ENCODE results near the gene SETD4. TPM values are rescaled to one million over a fixed set of nuclear protein-coding genes. Genes with fewer than 3 reads are reported as not detected.
A peak's percentile ranks its signal among the peaks of the same experiment; 100 is the strongest.

The SETD4 gene
- total RNA-seq, 3 donors from 2014 or later (not counting 1 experiment from before 2014, with no cell fraction given): 19.1 to 29.3 (median 22.5) TPM

DNA sequence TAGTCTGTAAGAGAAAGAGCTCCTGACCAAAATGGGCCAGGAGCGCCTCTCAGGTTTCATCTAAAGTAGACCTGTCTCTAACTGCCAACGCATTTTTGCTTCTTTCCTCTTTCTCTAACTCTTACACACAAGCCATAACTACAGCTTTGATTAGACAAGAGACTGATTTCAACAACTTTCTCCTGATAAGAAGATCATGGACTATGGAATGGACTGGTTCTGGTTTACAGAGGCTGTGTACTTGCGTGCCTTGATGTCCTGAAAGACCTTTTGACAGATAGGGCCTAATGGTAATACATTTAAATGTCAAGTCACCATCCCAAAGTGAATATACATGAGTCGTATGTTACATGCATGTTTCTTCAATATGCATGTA is 3.7 kb upstream of the SETD4 start:
- WGBS (ENCODE audit: insufficient coverage): 96% methylated on average over 4 of the region's 4 CpGs
- H3K27me3 ChIP-seq (ENCODE audit: control insufficient read depth, insufficient read depth, low read length): no peaks in the 10 kb centered on the region
- peaks cover 1 to 3% of the 10 kb centered on the region in 2 donors for H3K9me3 Mint-ChIP-seq
- peaks cover 14% of the 10 kb centered on the region for H3K4me1 ChIP-seq (ENCODE audit: control insufficient read depth, insufficient read depth, low read length)
- H3K27ac Mint-ChIP-seq: no peak overlapping the region
- no peaks in the 10 kb centered on the region for H3K36me3 ChIP-seq (ENCODE audit: control insufficient read depth, insufficient read depth, low read length)
- H3K4me3 Mint-ChIP-seq: peak overlapping the region; percentile 2
- H3K27me3 Mint-ChIP-seq (ENCODE audit: low read depth in 2 of 2): peaks cover 0 to 7% of the 10 kb centered on the region in 2 donors
- intact Hi-C loops (cut with micrococcal nuclease): no loop called here
- H3K9me3 ChIP-seq (ENCODE audit: control insufficient read depth, insufficient read depth, low read length): peaks cover 8% of the 10 kb centered on the region
- no peak for DNase-seq
- peaks cover 4% of the 10 kb centered on the region for H3K36me3 Mint-ChIP-seq
- H3K4me1 Mint-ChIP-seq: peaks cover 2 to 17% of the 10 kb centered on the region in 2 donors
- TF ChIP-seq, protein P1, sequence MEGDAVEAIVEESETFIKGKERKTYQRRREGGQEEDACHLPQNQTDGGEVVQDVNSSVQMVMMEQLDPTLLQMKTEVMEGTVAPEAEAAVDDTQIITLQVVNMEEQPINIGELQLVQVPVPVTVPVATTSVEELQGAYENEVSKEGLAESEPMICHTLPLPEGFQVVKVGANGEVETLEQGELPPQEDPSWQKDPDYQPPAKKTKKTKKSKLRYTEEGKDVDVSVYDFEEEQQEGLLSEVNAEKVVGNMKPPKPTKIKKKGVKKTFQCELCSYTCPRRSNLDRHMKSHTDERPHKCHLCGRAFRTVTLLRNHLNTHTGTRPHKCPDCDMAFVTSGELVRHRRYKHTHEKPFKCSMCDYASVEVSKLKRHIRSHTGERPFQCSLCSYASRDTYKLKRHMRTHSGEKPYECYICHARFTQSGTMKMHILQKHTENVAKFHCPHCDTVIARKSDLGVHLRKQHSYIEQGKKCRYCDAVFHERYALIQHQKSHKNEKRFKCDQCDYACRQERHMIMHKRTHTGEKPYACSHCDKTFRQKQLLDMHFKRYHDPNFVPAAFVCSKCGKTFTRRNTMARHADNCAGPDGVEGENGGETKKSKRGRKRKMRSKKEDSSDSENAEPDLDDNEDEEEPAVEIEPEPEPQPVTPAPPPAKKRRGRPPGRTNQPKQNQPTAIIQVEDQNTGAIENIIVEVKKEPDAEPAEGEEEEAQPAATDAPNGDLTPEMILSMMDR (IDR thresholded peaks at IDR 0.05): no peak
- no peak overlapping the region for H3K4me3 ChIP-seq (ENCODE audit: low read length)
- ATAC-seq: no peak
- H3K27ac ChIP-seq (ENCODE audit: low read length): no peak overlapping the region

DNA sequence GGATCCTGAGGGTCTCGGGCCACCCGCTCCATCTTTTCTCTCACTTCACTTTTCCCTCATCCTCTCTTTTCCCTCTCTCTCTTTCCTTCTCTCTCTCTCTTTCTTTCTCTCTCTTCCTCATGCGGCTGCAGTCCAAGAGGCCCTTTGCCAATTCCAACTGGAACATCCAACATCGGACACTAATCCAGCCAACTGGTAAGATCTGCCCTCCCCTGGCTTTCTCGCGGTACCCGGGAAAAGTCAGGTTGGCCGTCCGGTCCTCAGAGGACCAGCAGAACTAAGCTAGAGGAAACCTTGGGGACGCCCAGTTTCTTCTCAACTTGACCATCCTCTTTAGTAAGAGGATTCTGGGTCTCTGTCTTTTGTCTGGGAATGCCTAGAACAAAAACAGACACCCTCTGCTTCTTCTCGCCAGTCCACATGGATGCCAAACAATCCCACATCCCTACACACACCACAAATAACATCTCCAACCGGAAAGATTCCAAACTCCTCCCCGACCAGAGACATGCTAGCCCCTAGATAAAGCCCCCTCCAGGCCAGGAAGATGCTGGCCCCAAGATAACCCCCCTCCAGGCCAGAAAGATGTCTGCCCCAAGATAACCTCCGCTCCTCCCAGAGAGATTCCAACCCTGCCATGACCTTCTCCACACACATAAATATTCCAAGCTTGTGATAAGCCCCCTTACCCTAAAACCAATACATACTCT is 3.2 kb upstream of the SETD4 start:
- no peaks in the 10 kb centered on the region for H3K9me3 Mint-ChIP-seq
- H3K4me1 Mint-ChIP-seq: peaks cover 0 to 14% of the 10 kb centered on the region in 2 donors
- Histone ChIP-seq H3K9me3 (ENCODE audit: control insufficient read depth, insufficient read depth, low read length) (peaks cover 3% of the 10 kb centered on the region), H3K27ac (ENCODE audit: low read length) (no peak overlapping the region), H3K36me3 (ENCODE audit: control insufficient read depth, insufficient read depth, low read length) (no peaks in the 10 kb centered on the region), H3K4me1 (ENCODE audit: control insufficient read depth, insufficient read depth, low read length) (peaks cover 15% of the 10 kb centered on the region), H3K4me3 (ENCODE audit: low read length) (no peak overlapping the region), H3K27me3 (ENCODE audit: control insufficient read depth, insufficient read depth, low read length) (no peaks in the 10 kb centered on the region)
- no peak overlapping the region for H3K27ac Mint-ChIP-seq
- 95% methylated on average over 14 of the region's 14 CpGs for WGBS (ENCODE audit: insufficient coverage)
- H3K27me3 Mint-ChIP-seq (ENCODE audit: low read depth in 2 of 2): peaks cover 0 to 7% of the 10 kb centered on the region in 2 donors
- ATAC-seq: no peak
- intact Hi-C loops (cut with micrococcal nuclease): no loop called here
- TF ChIP-seq, protein P1 (IDR thresholded peaks at IDR 0.05): no peak
- DNase-seq: no peak
- no peaks in the 10 kb centered on the region for H3K36me3 Mint-ChIP-seq
- peak overlapping the region; percentile 49 for H3K4me3 Mint-ChIP-seq

DNA sequence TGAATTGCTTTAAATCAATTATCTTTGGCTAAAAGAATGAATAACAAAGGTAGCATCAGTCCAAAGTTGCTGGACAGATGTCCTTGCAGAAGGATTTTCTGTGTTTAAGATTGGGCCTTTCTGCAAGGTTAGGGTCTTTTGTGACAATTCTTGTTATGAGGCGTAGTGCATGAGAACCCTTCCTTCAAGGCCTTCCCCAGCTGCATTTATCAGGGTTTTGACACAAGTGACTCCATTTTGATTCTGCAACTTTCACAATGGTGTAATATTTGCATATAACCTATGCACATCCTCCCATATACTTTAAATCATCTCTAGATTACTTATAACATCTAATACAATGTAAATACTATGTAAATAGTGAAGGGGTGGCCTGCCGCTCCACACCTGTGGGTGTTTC is 1.1 kb upstream of the SETD4 start:
- peaks cover 17% of the 10 kb centered on the region for H3K36me3 ChIP-seq (ENCODE audit: control insufficient read depth, insufficient read depth, low read length)
- Mint-ChIP-seq H3K27ac (no peak overlapping the region), H3K4me1 (peaks cover 9 to 24% of the 10 kb centered on the region in 2 donors), H3K27me3 (ENCODE audit: low read depth in 2 of 2) (peaks cover 0 to 7% of the 10 kb centered on the region in 2 donors), H3K36me3 (no peaks in the 10 kb centered on the region), H3K4me3 (peak overlapping the region; percentile 96), H3K9me3 (no peaks in the 10 kb centered on the region)
- no peak overlapping the region for H3K4me3 ChIP-seq (ENCODE audit: low read length)
- H3K9me3 ChIP-seq (ENCODE audit: control insufficient read depth, insufficient read depth, low read length): no peaks in the 10 kb centered on the region
- H3K27me3 ChIP-seq (ENCODE audit: control insufficient read depth, insufficient read depth, low read length): no peaks in the 10 kb centered on the region
- 90% methylated on average over 2 of the region's 2 CpGs for WGBS (ENCODE audit: insufficient coverage)
- ATAC-seq (no peak), DNase-seq (no peak)
- peaks cover 15% of the 10 kb centered on the region for H3K4me1 ChIP-seq (ENCODE audit: control insufficient read depth, insufficient read depth, low read length)
- intact Hi-C loops (cut with micrococcal nuclease): no loop called here
- H3K27ac ChIP-seq (ENCODE audit: low read length): no peak overlapping the region
- TF ChIP-seq, protein P1 (IDR thresholded peaks at IDR 0.05): no peak

DNA sequence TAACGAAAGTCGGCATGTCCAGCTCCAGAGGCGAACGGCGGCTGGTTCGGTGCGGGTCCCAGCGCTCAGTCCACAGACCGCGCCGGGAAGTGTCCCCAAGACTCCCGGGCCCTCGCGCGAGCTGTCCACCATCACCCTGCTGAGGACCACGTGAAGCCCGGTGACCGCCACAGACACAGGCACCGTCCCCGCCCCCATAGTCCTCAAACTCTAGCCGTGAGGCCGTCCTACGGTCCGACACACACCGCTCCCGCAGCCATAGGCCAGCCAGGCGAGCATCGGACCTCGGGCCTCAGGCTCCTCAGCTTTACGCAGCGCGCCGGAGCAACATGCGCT is 535 bp downstream of the SETD4 start:
- DNase-seq (no peak), ATAC-seq (peak; percentile 41 to 46 (median 45))
- Histone ChIP-seq H3K27ac (ENCODE audit: low read length) (peak overlapping the region; percentile 72), H3K4me1 (ENCODE audit: control insufficient read depth, insufficient read depth, low read length) (peaks cover 15% of the 10 kb centered on the region), H3K4me3 (ENCODE audit: low read length) (peak overlapping the region; percentile 85), H3K36me3 (ENCODE audit: control insufficient read depth, insufficient read depth, low read length) (peaks cover 33% of the 10 kb centered on the region), H3K27me3 (ENCODE audit: control insufficient read depth, insufficient read depth, low read length) (no peaks in the 10 kb centered on the region), H3K9me3 (ENCODE audit: control insufficient read depth, insufficient read depth, low read length) (no peaks in the 10 kb centered on the region)
- TF ChIP-seq, protein P1 (IDR thresholded peaks at IDR 0.05): no peak
- Mint-ChIP-seq H3K36me3 (peaks cover 5% of the 10 kb centered on the region), H3K9me3 (no peaks in the 10 kb centered on the region), H3K27me3 (ENCODE audit: low read depth in 2 of 2) (peaks cover 0 to 4% of the 10 kb centered on the region in 2 donors), H3K27ac (peak overlapping the region; percentile 93 to 94), H3K4me3 (peak overlapping the region; percentile 96), H3K4me1 (peaks cover 9 to 24% of the 10 kb centered on the region in 2 donors)
- intact Hi-C loops (cut with micrococcal nuclease): loop anchor here (1.0 kb wide), 2 partner anchors 10 to 53 kb away; no protein-coding TSS in a partner anchor
- WGBS (ENCODE audit: insufficient coverage): under 1% methylated on average over 34 of the region's 34 CpGs

Data from natural killer cell (primary cell).